Activated naive CD4-positive, alpha-beta T cell treated with Interleukin-2 at 50 U/mL for 16 hours (primary cell): Measurements from ENCODE around the gene KLHDC1.
"Not testable (repeated sequence)": the region's sequence is repeated elsewhere in the genome, so short reads cannot be mapped to it uniquely, and the experiment has no call there.

Experiments
- DNase-seq: peaks from one replicate; pipeline ENCODE4 v3.0.0-alpha.2; 2020

Gene KLHDC1

DNA sequence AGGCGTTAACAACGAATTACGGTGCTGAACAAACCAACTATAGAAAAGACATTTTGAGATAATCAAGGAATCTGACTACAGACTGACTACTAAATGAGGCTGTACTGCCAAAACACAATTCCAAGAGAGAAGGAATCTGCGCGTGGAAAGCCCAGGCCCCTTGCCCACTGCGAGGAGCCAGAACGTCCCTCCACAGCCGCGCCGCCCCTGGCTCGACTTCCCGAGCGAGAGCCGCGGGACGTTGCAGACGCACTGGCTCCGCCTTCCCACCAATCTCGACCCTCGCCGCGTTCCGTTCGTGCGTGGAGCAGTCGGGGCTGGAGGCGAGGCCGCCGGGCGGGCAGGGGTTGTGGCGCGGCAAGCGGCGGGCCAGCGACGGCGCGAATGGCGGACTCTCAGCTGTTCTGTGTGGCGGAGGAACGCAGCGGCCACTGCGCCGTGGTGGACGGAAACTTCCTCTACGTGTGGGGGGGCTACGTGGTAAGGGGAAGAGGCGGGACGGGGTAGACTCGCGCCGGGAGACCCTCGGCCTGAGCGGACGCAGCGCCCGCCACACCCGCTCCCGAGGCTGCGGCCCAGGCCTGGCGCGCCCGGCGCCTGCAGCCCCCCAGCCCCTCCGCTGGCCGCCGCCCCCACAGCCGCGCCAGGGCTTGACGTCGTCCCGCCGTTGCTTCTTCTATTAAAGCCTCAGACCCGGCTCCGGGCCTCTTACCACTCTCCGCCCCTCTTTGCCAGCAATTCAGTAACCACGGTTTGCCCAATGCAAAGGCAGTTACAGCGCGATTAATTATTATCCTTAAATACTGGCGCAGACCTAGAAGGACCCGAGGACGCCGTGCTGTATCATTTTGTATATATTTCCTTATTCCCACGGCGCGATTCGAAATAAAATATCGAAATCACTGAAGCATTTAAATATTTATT, at the start of gene KLHDC1:
KLHDC1 (plus strand) TSS at position 310 of the 924 bp plus-strand sequence; CDS start at position 385, 75 bp downstream.
- peak; percentile 79 for DNase-seq

GRCh38 chr14:49653508-49653907, 39.4 kb upstream of the KLHDC1 start:
- DNase-seq = no peak

DNA sequence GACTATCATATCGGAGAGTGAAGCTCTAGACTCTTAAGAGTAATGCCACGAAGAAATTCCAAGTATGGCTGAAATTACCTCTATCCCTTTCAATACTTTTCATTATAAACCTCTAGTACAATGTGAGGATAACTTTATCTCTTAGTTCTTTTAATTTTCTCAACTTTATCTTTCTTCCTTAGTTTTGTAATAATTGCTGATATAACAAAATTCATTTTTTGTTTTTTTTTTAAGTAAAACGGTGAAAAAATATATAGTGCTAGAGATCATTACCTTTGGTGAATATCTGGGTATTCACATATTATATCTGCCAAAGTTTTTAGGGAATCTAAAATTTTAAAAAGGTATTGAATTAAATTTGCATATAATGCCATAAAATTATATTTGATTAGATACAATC, 38.4 kb upstream of the KLHDC1 start:
- no peak for DNase-seq

- DNase-seq = not testable (repeated sequence)
These were observed 35.4 kb upstream of the KLHDC1 start for GRCh38 chr14:49657500-49657899.

DNA sequence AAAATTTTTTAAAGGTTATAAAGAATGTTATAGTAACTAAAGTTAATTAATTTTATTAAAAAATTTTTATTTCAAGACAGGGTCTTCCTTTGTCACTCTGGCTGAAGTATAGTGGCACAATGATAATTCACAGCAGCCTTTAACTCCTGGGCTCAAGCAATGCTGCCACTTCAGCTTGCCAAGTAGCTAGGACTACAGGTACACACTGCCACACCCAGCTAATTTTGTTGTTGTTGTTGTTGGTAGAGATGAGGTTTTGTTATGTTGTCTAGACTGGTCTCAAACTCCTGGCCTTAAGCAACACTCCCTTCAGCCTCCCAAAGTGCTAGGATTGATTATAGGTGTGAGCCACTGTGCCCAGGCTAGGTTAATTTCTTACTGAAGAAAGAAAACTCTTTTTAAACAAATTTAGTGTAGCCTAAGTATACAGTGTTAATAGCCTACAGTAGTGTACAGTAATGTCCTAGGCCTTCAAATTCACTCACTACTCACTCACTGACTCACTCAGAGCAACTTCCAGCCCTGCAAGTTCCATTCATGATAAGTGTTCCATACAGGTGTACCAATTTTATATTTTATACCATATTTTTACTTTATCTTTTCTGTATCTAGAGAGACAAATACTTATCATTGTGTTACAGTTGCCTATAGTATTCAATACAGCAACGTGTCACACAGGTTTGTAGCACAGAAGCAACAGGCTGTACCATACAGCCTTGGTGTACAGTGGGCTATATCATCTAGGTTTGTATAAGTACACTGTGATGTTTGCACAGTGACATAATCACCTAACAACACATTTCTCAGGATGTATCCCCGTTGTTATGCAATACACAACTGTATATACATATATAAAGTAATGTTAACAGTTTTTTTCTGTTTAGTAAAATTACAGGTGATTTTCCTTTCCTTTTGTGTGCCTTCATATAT, 33.1 kb upstream of the KLHDC1 start:
- DNase-seq = no peak

DNA sequence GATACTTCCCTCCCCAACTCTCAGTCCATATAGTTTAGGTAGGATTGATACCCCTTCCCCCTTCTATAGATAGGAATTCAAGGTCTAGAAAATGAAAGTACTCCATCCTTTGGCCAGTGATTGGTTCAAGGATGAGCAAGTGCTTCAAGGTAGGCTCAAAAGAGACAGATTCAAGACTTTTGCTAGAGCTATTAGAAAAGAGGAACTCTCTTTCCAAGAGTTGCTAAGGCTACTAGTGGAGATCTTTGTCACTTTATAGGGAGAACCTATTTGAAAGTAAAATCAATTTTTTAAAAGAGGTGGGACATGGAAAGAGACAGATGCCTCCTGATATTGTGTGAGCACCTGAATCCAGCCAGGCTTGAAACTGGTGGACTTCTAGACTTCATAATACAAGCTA, 22.4 kb upstream of the KLHDC1 start:
- no peak for DNase-seq

DNA sequence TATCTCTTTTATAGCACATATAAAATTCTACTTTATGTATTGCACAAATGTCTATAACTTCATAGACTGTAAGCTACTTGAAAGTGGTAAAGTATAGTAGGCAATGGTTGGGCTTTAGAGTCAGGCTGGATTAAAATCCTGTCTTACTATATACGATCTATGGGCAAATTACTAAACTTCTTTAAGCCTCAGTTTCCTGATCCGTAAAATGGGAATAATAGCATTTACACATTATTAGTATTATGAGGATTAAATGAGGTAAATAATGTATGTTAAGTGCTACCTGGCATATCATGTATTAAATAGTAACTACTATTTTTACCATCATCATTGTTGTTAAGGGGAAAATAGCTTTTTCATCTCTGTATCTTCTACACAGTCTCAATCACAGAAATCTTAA, 19.3 kb upstream of the KLHDC1 start:
- DNase-seq = no peak

- no peak for DNase-seq
These were observed 15.3 kb upstream of the KLHDC1 start for GRCh38 chr14:49677643-49678042.

DNA sequence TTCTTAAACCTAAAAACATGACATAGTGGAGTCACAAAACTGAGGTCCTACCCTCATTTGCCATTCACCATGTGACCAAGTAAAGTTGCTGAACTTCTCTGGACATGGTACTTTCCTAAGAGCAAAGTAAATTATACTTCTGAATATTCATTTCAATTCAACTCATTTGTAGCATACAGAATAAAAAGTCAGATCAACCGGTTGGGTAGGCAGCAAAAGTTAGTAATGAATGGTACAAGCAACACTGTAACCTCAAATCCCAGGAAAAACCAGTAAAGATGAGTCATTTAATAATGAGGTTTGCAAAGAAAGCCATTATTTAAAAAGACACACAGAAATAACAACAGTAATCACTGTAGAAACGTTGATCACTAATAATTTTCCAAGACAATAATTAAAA, 13.6 kb upstream of the KLHDC1 start:
- no peak for DNase-seq

DNA sequence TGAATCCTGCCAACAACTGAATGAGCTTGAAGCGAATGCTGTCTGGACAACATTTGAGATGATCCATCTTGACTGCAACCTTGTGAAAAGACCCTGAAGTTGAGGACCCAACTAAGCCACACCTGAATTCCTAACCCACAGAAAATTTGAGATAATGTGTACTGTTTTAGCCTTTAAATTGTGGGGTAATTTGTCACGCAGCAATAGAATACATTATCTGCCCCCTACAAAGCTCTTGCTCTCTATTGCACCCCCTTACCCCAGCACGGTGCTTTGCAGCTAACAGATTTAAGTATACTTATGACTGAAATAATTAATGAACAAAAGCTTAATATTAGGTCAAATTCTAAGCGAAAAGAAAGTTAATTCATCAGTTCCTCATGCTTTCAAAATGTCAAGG, 6.5 kb upstream of the KLHDC1 start:
- no peak for DNase-seq

- DNase-seq = peak; percentile 81
These were observed 4.8 kb upstream of the KLHDC1 start, which contains the start of gene POLE2 for GRCh38 chr14:49687942-49688700. Gene POLE2 (minus strand): TSS chr14:49688214. CDS start chr14:49688203, 11 bp downstream.

DNA sequence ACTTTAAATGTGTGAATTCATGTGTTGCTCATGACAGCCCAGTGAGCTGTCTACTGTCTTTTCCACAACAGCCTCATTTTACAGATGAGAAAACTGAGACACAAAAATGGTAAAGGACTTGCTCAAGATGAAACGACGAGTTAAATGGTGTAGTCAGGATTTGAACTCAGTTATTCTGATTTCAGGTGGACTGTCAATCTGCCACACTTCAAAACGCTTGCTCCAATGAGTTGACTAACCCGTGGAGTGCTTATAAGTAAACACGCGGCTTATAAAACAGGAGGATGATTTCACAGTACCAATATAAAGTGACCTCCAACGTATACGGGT, 4.3 kb upstream of the KLHDC1 start:
- DNase-seq = no peak

DNA sequence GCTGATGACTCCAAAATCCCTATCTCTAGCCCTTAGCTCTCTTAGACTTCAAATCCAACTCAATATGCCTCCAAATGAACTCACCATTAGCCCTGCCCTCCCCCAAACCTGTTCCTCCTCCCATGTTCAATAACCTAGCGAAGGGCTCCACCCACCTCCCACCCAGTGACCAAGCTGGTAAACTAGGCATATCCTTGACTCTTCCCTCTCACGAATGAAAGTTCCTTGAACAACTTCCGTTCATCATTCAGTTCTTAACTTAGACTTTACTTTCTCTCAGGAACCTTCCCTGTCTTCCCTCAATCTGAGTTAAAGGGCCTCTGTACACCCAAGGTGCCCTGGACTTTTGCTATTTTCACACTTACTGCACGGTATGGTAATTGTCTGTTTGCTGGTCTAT, 1.9 kb upstream of the KLHDC1 start:
- no peak for DNase-seq

- DNase-seq = no peak
These were observed 645 bp upstream of the KLHDC1 start for GRCh38 chr14:49692193-49692757.

GRCh38 chr14:49693735-49694124, 810 bp downstream of the KLHDC1 start:
- DNase-seq = not testable (repeated sequence)

GRCh38 chr14:49702725-49703124, 9.8 kb downstream of the KLHDC1 start:
- DNase-seq = no peak

- DNase-seq = no peak
These were observed 11.0 kb downstream of the KLHDC1 start for GRCh38 chr14:49703965-49704364.

DNA sequence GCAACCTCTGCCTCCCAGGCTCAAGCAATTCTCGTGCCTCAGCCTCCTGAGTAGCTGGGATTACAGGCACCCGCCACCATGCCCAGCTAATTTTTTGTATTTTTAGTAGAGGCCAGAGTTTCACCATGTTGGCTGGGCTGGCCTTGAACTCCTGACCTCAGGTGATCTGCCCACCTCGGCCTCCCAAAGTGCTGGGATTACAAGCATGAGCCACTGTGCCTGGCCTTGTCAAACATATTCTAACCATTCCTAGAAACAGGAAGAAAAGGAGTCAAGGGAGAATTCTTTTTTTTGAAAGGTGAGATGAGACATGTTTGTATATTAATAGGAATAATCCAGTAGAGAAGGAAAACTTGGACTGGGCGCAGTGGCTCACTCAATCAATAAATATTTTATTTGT, 11.6 kb downstream of the KLHDC1 start:
- DNase-seq = not testable (repeated sequence)

GRCh38 chr14:49710993-49711392, 18.1 kb downstream of the KLHDC1 start:
- not testable (repeated sequence) for DNase-seq

DNA sequence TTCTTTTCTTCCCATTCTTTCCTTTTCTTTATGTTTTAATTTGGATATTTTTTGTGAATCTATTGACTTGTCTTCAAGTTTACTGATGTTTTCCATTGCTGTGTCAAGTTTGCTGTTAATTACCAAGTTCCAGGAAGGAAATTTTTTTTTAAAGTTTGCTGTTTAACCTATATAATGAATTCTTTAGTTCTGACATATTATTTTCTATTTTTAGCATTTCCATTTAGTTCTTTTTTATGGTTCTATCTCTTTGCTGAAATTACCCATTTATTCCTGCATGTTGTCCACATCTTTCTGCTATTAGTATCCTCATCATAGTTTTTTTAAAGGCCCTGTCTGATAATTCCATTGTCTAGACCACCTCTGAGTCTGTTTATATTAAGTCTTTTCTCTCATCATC, 27.8 kb downstream of the KLHDC1 start:
- DNase-seq = no peak

GRCh38 chr14:49721733-49722435, 29.0 kb downstream of the KLHDC1 start:
- DNase-seq = not testable (repeated sequence)

GRCh38 chr14:49727171-49727570, 34.3 kb downstream of the KLHDC1 start:
- no peak for DNase-seq
